Dedifferentiated amniotic fluid mesenchymal stem cell (primary cell): Measurements from ENCODE around the gene UBLCP1.
A peak's percentile ranks its signal among the peaks of the same experiment; 100 is the strongest.
"Not testable (repeated sequence)": the region's sequence is repeated elsewhere in the genome, so short reads cannot be mapped to it uniquely, and the experiment has no call there.

ENCODE experiments used
- DNase-seq: peaks from one replicate; pipeline ENCODE4 v3.0.0-alpha.2; 2016; ENCODE audit errors: extremely low spot score

UBLCP1 gene

DNA sequence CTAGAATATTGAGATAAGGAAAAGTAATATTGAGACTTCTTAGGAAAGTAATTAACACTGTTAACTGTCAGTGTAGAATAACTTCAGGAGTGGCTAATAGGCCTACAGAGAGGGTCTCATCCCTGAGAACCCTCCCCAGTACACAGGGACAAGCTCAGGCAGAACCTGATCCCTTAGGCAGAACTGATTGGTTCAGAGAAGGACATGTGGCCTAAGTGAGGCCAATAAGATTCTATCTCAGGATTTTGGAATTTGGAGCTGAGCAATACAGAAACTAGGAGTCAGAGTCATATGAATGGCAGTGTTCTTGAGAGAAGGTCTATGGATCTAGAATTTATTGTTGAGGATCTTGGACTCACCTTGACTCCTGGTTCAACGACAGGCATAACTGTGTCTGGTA lies 10.9 kb upstream of the UBLCP1 start:
- DNase-seq, result no peak

DNA sequence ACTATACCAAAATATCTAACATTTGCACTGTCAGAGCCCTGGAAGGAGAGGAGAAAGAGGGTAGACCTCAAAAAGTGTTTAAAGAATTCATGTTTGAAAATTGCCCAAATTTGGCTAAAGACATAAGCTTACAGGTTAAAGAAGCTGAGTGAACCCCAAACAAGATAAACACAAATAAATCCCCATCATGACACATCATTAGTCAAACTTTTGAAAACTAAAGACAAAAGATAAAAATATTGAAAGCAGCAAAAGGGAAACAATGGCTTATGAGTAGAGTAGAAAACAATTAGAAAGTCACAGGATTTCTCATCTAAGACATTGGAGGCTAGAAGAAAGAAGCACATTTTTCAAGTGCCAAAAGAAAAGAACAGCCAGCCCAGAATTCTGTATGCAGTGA lies 6.1 kb upstream of the UBLCP1 start:
- no peak for DNase-seq

GRCh38 chr5:159257629-159258283 lies 5.3 kb upstream of the UBLCP1 start:
- DNase-seq, result no peak

- DNase-seq, result no peak
These were observed 4.7 kb upstream of the UBLCP1 start for GRCh38 chr5:159258361-159258760.

DNA sequence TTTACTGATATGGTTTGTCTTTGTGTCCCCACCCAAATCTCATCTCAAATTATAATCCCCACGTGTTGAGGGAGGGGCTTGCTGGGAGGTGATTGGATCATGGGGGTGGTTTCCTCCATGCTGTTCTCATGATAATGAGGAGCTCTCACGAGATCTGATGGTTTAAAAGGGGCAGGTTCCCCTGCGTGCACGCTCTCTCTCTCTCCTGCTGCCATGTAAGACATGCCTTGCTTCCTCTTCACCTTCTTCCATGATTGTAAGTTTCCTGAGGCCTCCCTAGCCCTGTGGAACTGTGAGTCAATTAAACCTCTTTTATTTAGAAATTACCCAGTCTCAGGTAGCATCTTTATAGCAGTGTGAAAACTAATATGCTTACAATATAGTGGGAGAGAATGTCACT lies 2.9 kb upstream of the UBLCP1 start:
- DNase-seq, result not testable (repeated sequence)

DNA sequence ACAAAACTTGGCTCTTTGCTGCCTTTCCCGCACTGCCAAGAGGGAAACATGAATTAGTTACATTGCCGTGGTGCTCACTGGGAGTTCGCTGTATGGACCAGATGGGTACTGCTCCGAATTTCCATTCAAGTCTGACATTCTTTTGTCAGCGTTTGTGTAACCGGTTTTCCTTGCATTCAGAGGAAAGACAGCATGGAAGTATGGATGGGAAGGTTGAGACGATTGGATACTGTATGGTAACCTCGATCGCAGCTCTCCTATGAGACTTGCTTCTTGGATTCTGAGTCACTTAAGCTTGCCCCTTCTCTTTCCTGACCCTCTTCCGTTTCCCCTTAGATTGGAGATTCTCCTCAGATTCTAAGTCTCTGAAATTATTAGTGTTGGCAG lies 625 bp upstream of the UBLCP1 start:
- no peak for DNase-seq

- DNase-seq, result no peak
These were observed 447 bp downstream of the UBLCP1 start for GRCh38 chr5:159263569-159263905.

DNA sequence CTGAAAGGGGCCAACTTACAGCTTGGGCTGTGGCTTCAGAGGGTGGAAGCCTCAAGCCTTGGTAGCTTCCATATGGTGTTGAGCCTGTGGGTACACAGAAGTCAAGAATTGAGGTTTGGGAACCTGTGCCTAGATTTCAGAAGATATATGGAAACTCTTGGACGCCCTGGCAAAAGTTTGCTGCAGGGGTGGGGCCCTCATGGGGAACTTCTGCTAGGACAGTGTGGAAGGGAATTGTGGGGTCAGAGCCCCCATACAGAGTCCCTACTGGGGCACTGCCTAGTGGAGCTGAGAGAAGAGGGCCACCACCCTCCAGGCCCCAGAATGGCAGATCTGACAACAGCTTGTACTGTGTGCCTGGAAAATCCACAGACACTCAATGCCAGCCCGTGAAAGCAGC lies 3.7 kb downstream of the UBLCP1 start:
- not testable (repeated sequence) for DNase-seq

GRCh38 chr5:159269723-159270122 lies 6.6 kb downstream of the UBLCP1 start:
- DNase-seq, result no peak

GRCh38 chr5:159273923-159274322 lies 10.8 kb downstream of the UBLCP1 start:
- DNase-seq, result no peak

GRCh38 chr5:159274676-159275075 lies 11.6 kb downstream of the UBLCP1 start:
- DNase-seq, result no peak

DNA sequence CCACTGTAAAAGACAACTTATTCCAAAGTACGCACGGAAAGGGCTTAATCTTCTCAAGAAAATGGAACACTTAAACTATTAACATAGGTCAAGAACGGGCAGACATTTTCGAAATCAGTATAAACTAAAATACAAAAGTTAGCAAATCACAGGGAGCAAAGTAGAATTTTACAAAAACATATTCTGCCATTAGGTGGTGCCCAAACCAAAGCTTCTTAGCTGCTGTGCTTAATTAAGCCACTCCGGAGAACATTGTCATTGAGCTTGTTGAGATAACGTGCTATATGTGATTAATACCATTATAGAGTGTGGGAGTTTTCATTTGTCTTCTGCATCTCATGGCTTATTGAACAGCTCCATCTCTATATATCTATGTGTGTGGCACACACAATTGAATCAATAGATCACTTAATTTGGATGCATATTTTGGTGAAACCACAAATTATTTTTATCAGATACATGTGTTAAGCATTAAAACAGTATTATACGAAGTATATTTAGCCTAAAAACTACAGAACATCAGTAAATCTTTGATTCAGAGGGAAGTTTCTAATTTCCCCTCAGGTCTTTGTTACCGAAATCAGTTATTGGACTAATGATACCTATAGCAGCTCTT lies 23.4 kb downstream of the UBLCP1 start:
- peak; percentile 44 for DNase-seq

DNA sequence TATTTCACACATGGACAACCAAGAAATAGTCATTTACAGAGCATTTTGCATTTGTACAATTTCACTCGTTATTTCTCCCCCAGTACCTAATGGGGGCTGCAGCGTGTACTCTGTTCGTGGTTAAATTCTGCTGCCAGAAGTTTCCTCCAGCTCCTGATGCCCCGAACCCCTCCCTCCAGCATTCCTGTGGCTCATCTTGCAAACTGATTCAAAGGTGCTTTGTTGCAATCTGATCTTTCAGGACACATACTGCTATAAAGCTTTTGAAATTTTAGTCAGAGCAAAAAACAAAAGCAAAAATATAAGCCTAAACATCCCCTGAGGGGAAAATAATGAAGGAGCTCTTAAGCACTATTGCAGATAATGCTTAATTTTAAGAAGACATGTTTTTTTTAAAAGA lies 27.7 kb downstream of the UBLCP1 start:
- no peak for DNase-seq

DNA sequence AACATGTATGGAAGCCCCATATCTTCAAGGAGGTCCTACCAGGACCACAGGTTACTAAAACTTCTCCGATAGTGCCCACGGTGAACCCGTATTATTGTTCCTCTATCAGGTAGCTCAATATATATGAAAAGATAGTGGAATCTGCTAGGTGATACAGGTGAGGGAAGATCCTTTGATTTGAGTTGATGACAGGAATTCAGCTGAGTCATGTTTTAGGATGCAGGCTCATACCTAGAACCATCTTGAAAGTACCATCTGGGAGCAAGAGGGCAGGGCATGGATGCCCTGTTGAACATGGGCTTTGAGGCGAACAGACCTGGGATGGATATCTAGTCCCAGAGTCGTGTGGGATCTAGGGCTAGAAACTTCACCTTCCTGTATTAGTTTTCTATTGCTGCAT lies 31.8 kb downstream of the UBLCP1 start:
- no peak for DNase-seq

DNA sequence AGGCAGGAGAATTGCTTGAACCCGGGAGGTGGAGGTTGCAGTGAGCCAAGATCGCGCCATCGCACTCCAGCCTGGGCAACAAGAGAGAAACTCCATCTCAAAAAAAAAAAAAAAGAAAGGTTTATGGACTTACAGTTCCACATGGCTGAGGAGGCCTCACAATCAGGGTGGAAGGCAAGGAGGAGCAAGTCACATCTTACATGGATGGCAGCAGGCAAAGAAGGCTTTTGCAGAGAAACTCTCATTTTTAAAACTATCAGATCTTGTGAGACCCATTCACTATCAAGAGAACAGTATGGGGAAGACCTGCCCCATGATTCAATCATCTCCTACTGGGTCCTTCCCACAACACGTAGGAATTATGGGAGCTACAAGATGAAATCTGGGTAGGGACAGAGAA lies 34.2 kb downstream of the UBLCP1 start:
- not testable (repeated sequence) for DNase-seq

- no peak for DNase-seq
These were observed 38.4 kb downstream of the UBLCP1 start for GRCh38 chr5:159301466-159301865.

DNA sequence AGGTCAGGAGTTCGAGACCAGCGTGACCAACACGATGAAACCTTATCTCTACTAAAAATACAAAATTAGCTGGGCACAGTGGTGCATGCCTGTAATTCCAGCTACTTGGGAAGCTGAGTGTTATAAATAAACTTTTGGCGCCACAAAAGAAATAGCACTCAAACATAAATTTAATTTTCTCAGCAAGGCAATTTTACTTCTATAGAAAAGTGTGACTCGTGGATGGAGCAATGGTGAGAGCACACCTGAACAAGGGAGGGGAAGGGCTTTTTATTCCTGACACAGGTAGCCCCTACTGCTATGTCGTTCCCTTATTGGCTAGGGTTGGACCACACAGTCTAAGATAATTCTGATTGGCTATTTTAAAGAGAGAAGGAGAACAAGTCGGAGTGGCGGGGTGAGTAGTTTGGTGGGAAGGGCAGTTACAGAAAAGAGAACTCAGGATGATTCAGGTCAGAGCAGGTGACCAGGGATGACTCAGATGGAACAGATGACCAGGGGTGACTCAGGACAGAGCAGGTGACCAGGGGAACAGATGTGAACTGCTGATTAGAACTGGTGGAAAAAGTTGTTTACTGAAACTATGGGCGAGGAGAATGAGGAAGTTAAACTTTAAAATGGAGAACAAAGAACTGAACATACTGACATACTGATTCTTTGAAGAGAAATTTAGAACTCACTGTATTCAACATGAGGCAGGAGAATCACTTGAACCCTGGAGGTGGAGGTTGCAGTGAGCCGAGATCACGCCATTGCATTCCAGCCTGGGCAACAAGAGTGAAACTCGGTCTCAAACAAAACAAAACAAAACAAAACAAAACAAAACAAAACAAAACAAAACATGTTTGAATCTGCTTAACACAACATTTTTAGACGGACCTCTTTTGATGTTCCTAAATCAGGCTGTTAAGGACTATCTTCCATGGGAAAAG lies 39.1 kb downstream of the UBLCP1 start:
- DNase-seq, result not testable (repeated sequence)

DNA sequence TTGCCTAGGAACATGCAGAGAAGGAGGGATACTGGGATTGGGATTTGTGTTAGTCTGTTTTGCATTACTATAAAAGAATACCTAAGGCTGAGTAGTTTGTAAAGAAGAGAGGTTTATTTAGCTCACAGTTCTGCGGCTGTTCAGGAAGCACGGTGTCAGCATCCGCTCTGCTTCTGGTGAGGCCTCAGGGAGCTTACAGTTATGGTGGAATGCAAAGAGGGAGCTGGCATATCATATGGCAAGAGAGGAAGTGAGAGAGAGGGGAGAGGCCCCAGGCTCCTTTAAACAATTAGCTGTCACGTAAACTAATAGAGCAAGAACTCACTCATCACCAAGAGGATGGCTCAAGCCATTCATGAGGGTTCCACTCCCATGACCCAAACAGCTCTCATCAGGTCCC lies 40.2 kb downstream of the UBLCP1 start:
- no peak for DNase-seq

DNA sequence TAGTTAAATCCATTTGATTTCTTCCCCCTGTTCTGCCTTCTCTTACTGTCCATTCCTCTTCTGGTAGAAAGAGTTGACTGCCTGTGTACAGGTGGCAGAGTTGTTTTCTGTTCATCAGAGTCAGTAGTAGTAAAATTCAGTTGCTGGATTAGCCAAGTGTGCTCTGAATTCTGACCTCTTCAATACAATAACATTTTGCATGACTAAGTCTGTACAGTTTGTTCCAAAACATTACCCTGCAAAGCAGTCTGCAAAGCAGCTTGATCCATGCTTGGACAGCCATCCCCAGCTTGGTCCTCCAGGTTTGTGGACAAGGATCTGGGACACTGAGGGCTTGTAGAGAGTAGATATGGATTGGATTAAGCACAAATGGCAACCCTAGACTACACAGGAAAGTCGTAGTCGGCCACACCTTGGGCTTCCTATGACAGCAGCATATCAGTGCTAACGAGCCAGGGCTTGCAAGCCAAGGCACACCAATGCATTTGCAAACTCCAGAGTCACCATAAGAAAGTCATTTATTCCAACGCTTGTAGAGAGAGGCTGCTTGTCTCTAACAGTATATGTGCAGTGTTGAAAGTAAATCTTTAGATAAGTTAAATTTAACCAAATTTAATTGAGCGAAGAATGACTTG lies 42.0 kb downstream of the UBLCP1 start:
- no peak for DNase-seq

GRCh38 chr5:159309689-159310433 lies 46.8 kb downstream of the UBLCP1 start:
- DNase-seq, result no peak

DNA sequence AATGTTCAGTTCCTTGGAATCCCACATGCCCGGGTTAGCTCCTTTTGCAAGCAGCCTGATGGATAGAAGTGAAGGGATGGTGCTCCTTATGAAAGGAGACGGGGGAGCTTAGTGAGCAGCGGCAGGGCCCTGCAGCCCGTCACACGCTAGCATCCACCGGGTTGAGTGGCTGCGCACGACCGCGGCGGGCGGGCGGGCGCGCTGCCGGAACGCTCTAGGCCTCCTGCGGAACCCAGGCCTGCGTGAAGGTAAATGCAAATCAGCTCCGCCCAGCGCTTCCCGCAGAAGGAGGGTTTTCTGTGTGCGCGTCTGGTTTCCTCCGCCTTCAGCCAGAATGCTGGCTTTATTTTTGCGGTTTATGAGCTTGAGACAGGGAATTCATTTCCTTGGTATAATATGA lies 47.4 kb downstream of the UBLCP1 start:
- DNase-seq, result no peak

GRCh38 chr5:159311063-159311462 lies 48.0 kb downstream of the UBLCP1 start:
- no peak for DNase-seq
